Fibroblast of skin of back (primary cell): Measurements from ENCODE around the gene CMPK2.

ENCODE experiments used
- DNase-seq: peaks from one replicate; pipeline ENCODE4 v3.0.0-alpha.2; 2013

Gene CMPK2

GRCh38 chr2:6806604-6807003 is 59.1 kb downstream of the CMPK2 start:
- DNase-seq: no peak

GRCh38 chr2:6800553-6800952 is 65.2 kb downstream of the CMPK2 start:
- peak; percentile 76 for DNase-seq
